SK-N-SH (cell line): Measurements from ENCODE around the gene EXOC4. TPM values are rescaled to one million over a fixed set of nuclear protein-coding genes. Genes with fewer than 3 reads are reported as not detected.

Source experiments
- CTCF ChIA-PET: fragments of 300-600, 350-600 bp; formaldehyde crosslinking; extraction: SDS; loops from one replicate; lab custom pipeline; 2021; lab: Yijun Ruan, JAX
- POLR2A ChIA-PET: fragments of 350-600 bp; sonication (Branson Sonifier 250); formaldehyde crosslinking; extraction: SDS; loops from one replicate; lab custom pipeline; 2020; ENCODE audit warnings: antibody characterized with exemption, inconsistent platforms; lab: Yijun Ruan, JAX
- DNase-seq: peaks from one replicate; pipeline ENCODE4 v3.0.0; 2012
- H2AFZ ChIP-seq: fragments of 200-600 bp; sonication (generic); 2 replicates; pipeline ENCODE4 v1.8.1; 2016; ENCODE audit warnings: antibody characterized with exemption, mild to moderate bottlenecking, low read depth
- H3F3A ChIP-seq: fragments of 200-600 bp; sonication (generic); replicated peaks from 2 replicates; pipeline ENCODE3; 2016; ENCODE audit warnings: antibody characterized with exemption, mild to moderate bottlenecking; ENCODE audit not compliant: insufficient read depth
- H3K27ac ChIP-seq, 2 experiments: fragments of 200-500 bp in 1 of 2; fragments of 200-600 bp in 1 of 2; sonication (Bioruptor generic) in 1 of 2; sonication (generic), shearing (Covaris generic) in 1 of 2; 2 replicates each; pipeline versions ENCODE4 v1.5.1 to v1.6.1; 2014 to 2016; ENCODE audit warnings: low read depth in 2 of 2, inconsistent platforms in 1 of 2, low read length in 1 of 2, mild to moderate bottlenecking in 1 of 2, mixed read lengths in 1 of 2
- H3K27me3 ChIP-seq: fragments of 200-600 bp; sonication (generic), shearing (Covaris generic); 2 replicates; pipeline ENCODE4 v1.6.1; 2016; ENCODE audit warnings: mixed run types; ENCODE audit not compliant: insufficient read depth
- H3K36me3 ChIP-seq, 2 experiments: fragments of 200-500 bp in 1 of 2; fragments of 200-600 bp in 1 of 2; sonication (Bioruptor generic) in 1 of 2; sonication (generic) in 1 of 2; replicated peaks in 1 of 2; 2 replicates each; pipeline versions ENCODE3 to v1.5.1; 2014 to 2016; ENCODE audit warnings: low read length in 1 of 2, mild to moderate bottlenecking in 1 of 2; ENCODE audit not compliant: insufficient read depth in 2 of 2, control insufficient read depth in 1 of 2
- H3K4me1 ChIP-seq, 2 experiments: fragments of 200-500 bp in 1 of 2; fragments of 200-600 bp in 1 of 2; sonication (Bioruptor generic) in 1 of 2; sonication (generic), shearing (Covaris generic) in 1 of 2; 2 replicates each; pipeline versions ENCODE4 v1.5.1 to v1.6.1; 2014 to 2016; ENCODE audit warnings: low read depth in 1 of 2, low read length in 1 of 2, mixed run types in 1 of 2; ENCODE audit not compliant: insufficient read depth in 2 of 2, control insufficient read depth in 1 of 2
- H3K4me2 ChIP-seq: fragments of 200-600 bp; sonication (generic), shearing (Covaris generic); 2 replicates; pipeline ENCODE4 v1.6.1; 2017; ENCODE audit warnings: mixed run types
- H3K4me3 ChIP-seq, 2 experiments: fragments of 200-500 bp in 1 of 2; fragments of 200-600 bp in 1 of 2; sonication (Bioruptor generic) in 1 of 2; sonication (generic), shearing (Covaris generic) in 1 of 2; 2 replicates each; pipeline versions ENCODE4 v1.5.1 to v1.8.1; 2014 to 2016; ENCODE audit warnings: low read depth in 2 of 2, inconsistent platforms in 1 of 2, low read length in 1 of 2, mild to moderate bottlenecking in 1 of 2, mixed read lengths in 1 of 2, moderate library complexity in 1 of 2
- H3K79me2 ChIP-seq: fragments of 200-600 bp; sonication (generic); 2 replicates; pipeline ENCODE4 v1.8.1; 2017; ENCODE audit warnings: mild to moderate bottlenecking; ENCODE audit not compliant: insufficient read depth
- H3K9ac ChIP-seq: fragments of 200-600 bp; sonication (generic); 2 replicates; pipeline ENCODE4 v1.6.1; 2017; ENCODE audit warnings: mixed run types
- H3K9me2 ChIP-seq: fragments of 200-600 bp; sonication (generic); 2 replicates; pipeline ENCODE4 v1.6.1; 2017; ENCODE audit warnings: mixed run types
- H3K9me3 ChIP-seq: fragments of 200-600 bp; sonication (generic); 2 replicates; pipeline ENCODE4 v1.6.1; 2017; ENCODE audit warnings: mixed run types, mild to moderate bottlenecking, moderate library complexity
- H4K20me1 ChIP-seq: fragments of 200-600 bp; sonication (generic); 2 replicates; pipeline ENCODE4 v1.6.1; 2017; ENCODE audit warnings: mild to moderate bottlenecking, mixed run types; ENCODE audit not compliant: insufficient read depth
- CHD2 ChIP-seq: fragments of 150-350 bp; IDR thresholded peaks from 2 replicates; pipeline ENCODE4 v1.6.1; 2018; ENCODE audit warnings: low read length; ENCODE audit not compliant: partially characterized antibody
- EP300 ChIP-seq, 2 experiments: IDR thresholded peaks; 2 replicates each; pipeline versions ENCODE4 v1.4.0 to v1.6.1; 2012; ENCODE audit warnings: borderline replicate concordance in 1 of 2, low read depth in 1 of 2, low read length in 1 of 2
- EZH2phosphoT487 ChIP-seq: fragments of 200-600 bp; sonication (generic); IDR thresholded peaks from 2 replicates; pipeline ENCODE4 v1.6.1; 2017; ENCODE audit warnings: low read depth, mixed run types, mild to moderate bottlenecking, antibody characterized with exemption, moderate library complexity, borderline replicate concordance
- FOSL2 ChIP-seq: IDR thresholded peaks from 2 replicates; pipeline ENCODE4 v1.4.0; 2012; ENCODE audit warnings: low read depth, mild to moderate bottlenecking, moderate library complexity, borderline replicate concordance
- FOXJ3 ChIP-seq: sonication (generic); formaldehyde crosslinking; IDR thresholded peaks from 2 replicates; pipeline ENCODE4 v1.5.1; 2020; ENCODE audit warnings: mild to moderate bottlenecking, missing genetic modification reagents
- MAX ChIP-seq: IDR thresholded peaks from 2 replicates; pipeline ENCODE4 v1.4.0; 2012; ENCODE audit warnings: low read depth
- NRF1 ChIP-seq: IDR thresholded peaks from 2 replicates; pipeline ENCODE4 v1.6.1; 2012; ENCODE audit warnings: low read depth, mild to moderate bottlenecking, low read length
- POLR2AphosphoS5 ChIP-seq: IDR thresholded peaks from 2 replicates; pipeline ENCODE4 v1.6.1; 2012; ENCODE audit warnings: low read depth, low read length
- SMC3 ChIP-seq: IDR thresholded peaks from 2 replicates; pipeline ENCODE4 v1.6.1; 2012; ENCODE audit warnings: low read depth, low read length, improper control_type of control experiment
- TCF12 ChIP-seq: IDR thresholded peaks from 2 replicates; pipeline ENCODE4 v1.4.0; 2012
- USF1 ChIP-seq: IDR thresholded peaks from 2 replicates; pipeline ENCODE4 v1.4.0; 2012; ENCODE audit warnings: low read depth, borderline replicate concordance
- ZBTB33 ChIP-seq: IDR thresholded peaks from 2 replicates; pipeline ENCODE4 v1.4.0; 2012; ENCODE audit warnings: low read depth, borderline replicate concordance
- WGBS: methylation state at CpG from one replicate; pipeline ENCODE4 v1.1.6; 2017; ENCODE audit warnings: low lambda C conversion rate; 5-methylcytosine and 5-hydroxymethylcytosine counted together
- polyA plus RNA-seq, 3 experiments: library from polyadenylated mRNA; depleted of rRNA; stranded (reverse); fragments of >200 nt; gene quantifications; 2 replicates each; pipeline ENCODE4 v1.2.3, GENCODE V29; 2012

Gene EXOC4
- polyA plus RNA-seq, 1 of the 3 experiments (the other 2 are of a cell fraction) = 37.3 TPM

- no peak overlapping the region for H3K27ac ChIP-seq
- no peak for DNase-seq
- peaks cover 0 to 5% of the 10 kb centered on the region in 2 experiments for H3K36me3 ChIP-seq
- H3K9ac ChIP-seq = no peak overlapping the region
- WGBS = 97% methylated on average over 3 of the region's 3 CpGs
- no peaks in the 10 kb centered on the region for H4K20me1 ChIP-seq
- no peaks in the 10 kb centered on the region for H3K9me2 ChIP-seq
- H3K4me3 ChIP-seq = no peak overlapping the region
- H3F3A ChIP-seq = no peaks in the 10 kb centered on the region
- no peaks in the 10 kb centered on the region for H3K27me3 ChIP-seq
- POLR2A ChIA-PET = no interaction called here
- TF ChIP-seq EZH2phosphoT487 (no peak), FOXJ3 (no peak), MAX (no peak), FOSL2 (no peak), ZBTB33 (no peak), CHD2 (no peak), USF1 (no peak), EP300 (IDR thresholded peaks at IDR 0.05; ENCODE audit: borderline replicate concordance in 1 of 2, low read depth in 1 of 2, low read length in 1 of 2) (no peak), TCF12 (no peak), NRF1 (no peak)
- H3K9me3 ChIP-seq = no peaks in the 10 kb centered on the region
- no peak overlapping the region for H3K4me2 ChIP-seq
- H3K4me1 ChIP-seq = peaks cover 0 to 4% of the 10 kb centered on the region in 2 experiments; a peak in 2 of 4 replicates
- CTCF ChIA-PET = interaction anchor here (2.1 kb wide), 1 partner anchor 117 kb away, joined by 5 read pairs; no protein-coding TSS in a partner anchor
- H3K79me2 ChIP-seq = no peaks in the 10 kb centered on the region
- H2AFZ ChIP-seq = no peak overlapping the region
Measured at GRCh38 chr7:133625046-133625445, 372.2 kb downstream of the EXOC4 start.

GRCh38 chr7:133629701-133630100 is 376.8 kb downstream of the EXOC4 start:
- no peak overlapping the region for H3K4me3 ChIP-seq
- 73% methylated on average over 5 of the region's 5 CpGs for WGBS
- no peak overlapping the region for H3K27ac ChIP-seq
- H2AFZ ChIP-seq = no peak overlapping the region
- DNase-seq = no peak
- no peaks in the 10 kb centered on the region for H4K20me1 ChIP-seq
- H3K9ac ChIP-seq = no peak overlapping the region
- no peaks in the 10 kb centered on the region for H3K9me2 ChIP-seq
- no peak overlapping the region for H3K4me2 ChIP-seq
- H3K27me3 ChIP-seq = no peaks in the 10 kb centered on the region
- no peaks in the 10 kb centered on the region for H3K79me2 ChIP-seq
- H3K36me3 ChIP-seq = peaks cover 18 to 30% of the 10 kb centered on the region in 2 experiments
- no peaks in the 10 kb centered on the region for H3K9me3 ChIP-seq
- H3F3A ChIP-seq = peaks cover 6% of the 10 kb centered on the region
- peaks cover 0 to 2% of the 10 kb centered on the region in 2 experiments; a peak in 2 of 4 replicates for H3K4me1 ChIP-seq
- CTCF ChIA-PET = interaction anchor here (0.9 to 1.5 kb wide), 2 partner anchors 20 to 113 kb away, joined by 3 to 4 read pairs; no protein-coding TSS in a partner anchor
- POLR2A ChIA-PET = no interaction called here
- TF ChIP-seq MAX (no peak), SMC3 (no peak), NRF1 (no peak), POLR2AphosphoS5 (no peak)
